Trophoblast cell (in vitro differentiated cells and primary cell): Measurements from ENCODE around the gene INSIG1. TPM values are rescaled to one million over a fixed set of nuclear protein-coding genes. Genes with fewer than 3 reads are reported as not detected.

ENCODE experiments used
- DNase-seq, 2 donors: peaks; one replicate each; pipeline ENCODE4 v3.0.0-alpha.2; 2016
- H2AFZ ChIP-seq: 2 replicates; pipeline ENCODE4 v1.6.1; 2013; ENCODE audit warnings: low read length, moderate library complexity, mild to moderate bottlenecking; ENCODE audit not compliant: insufficient read depth, poor library complexity
- H2AK5ac ChIP-seq: 2 replicates; pipeline ENCODE4 v1.6.1; 2013; ENCODE audit warnings: mild to moderate bottlenecking, low read length
- H2BK120ac ChIP-seq: 2 replicates; pipeline ENCODE4 v1.6.1; 2013; ENCODE audit warnings: low read length, mild to moderate bottlenecking, moderate library complexity; ENCODE audit not compliant: insufficient read depth, poor library complexity
- H2BK12ac ChIP-seq: 2 replicates; pipeline ENCODE4 v1.6.1; 2013; ENCODE audit warnings: mild to moderate bottlenecking, low read length, moderate library complexity
- H2BK5ac ChIP-seq: 2 replicates; pipeline ENCODE4 v1.6.1; 2013; ENCODE audit warnings: low read length, low read depth, moderate library complexity, mild to moderate bottlenecking; ENCODE audit not compliant: poor library complexity
- H3K14ac ChIP-seq: 2 replicates; pipeline ENCODE4 v1.6.1; 2013; ENCODE audit warnings: mild to moderate bottlenecking, low read length
- H3K18ac ChIP-seq: 2 replicates; pipeline ENCODE4 v1.6.1; 2013; ENCODE audit warnings: mild to moderate bottlenecking, low read length
- H3K23ac ChIP-seq: 2 replicates; pipeline ENCODE4 v1.6.1; 2013; ENCODE audit warnings: low read length
- H3K27ac ChIP-seq: 2 replicates; pipeline ENCODE4 v1.5.1; 2013; ENCODE audit warnings: low read depth, mild to moderate bottlenecking, inconsistent platforms, low read length, moderate library complexity
- H3K27me3 ChIP-seq: 2 replicates; pipeline ENCODE4 v1.6.1; 2013; ENCODE audit warnings: inconsistent platforms, mild to moderate bottlenecking, low read length, moderate library complexity; ENCODE audit not compliant: insufficient read depth
- H3K36me3 ChIP-seq, 2 experiments: 1 replicate in 1 of 2; 2 replicates in 1 of 2; pipeline ENCODE4 v1.6.1; 2013; ENCODE audit warnings: low read length in 2 of 2, mild to moderate bottlenecking in 2 of 2, moderate library complexity in 1 of 2; ENCODE audit not compliant: insufficient read depth in 2 of 2, control insufficient read depth in 1 of 2
- H3K4ac ChIP-seq: 2 replicates; pipeline ENCODE4 v1.6.1; 2013; ENCODE audit warnings: low read depth, mild to moderate bottlenecking, low read length, moderate library complexity
- H3K4me1 ChIP-seq, 2 experiments: 1 replicate in 1 of 2; 2 replicates in 1 of 2; pipeline ENCODE4 v1.6.1; 2013; ENCODE audit warnings: low read length in 2 of 2, mild to moderate bottlenecking in 2 of 2, moderate library complexity in 1 of 2; ENCODE audit not compliant: insufficient read depth in 2 of 2, control insufficient read depth in 1 of 2
- H3K4me2 ChIP-seq: 2 replicates; pipeline ENCODE4 v1.6.1; 2013; ENCODE audit warnings: inconsistent platforms, mild to moderate bottlenecking, low read length, moderate library complexity
- H3K4me3 ChIP-seq: 2 replicates; pipeline ENCODE4 v1.5.1; 2013; ENCODE audit warnings: mild to moderate bottlenecking, low read depth, low read length, inconsistent platforms
- H3K79me1 ChIP-seq: one replicate; pipeline ENCODE4 v1.6.1; 2013; ENCODE audit warnings: low read length
- H3K79me2 ChIP-seq: 2 replicates; pipeline ENCODE4 v1.6.1; 2013; ENCODE audit warnings: low read length, mild to moderate bottlenecking; ENCODE audit not compliant: control insufficient read depth, insufficient read depth, poor library complexity
- H3K9ac ChIP-seq: 2 replicates; pipeline ENCODE4 v1.6.1; 2013; ENCODE audit warnings: mild to moderate bottlenecking, low read length
- H3K9me3 ChIP-seq: 2 replicates; pipeline ENCODE4 v1.6.1; 2013; ENCODE audit warnings: low read depth, mild to moderate bottlenecking, control low read depth, inconsistent platforms, low read length; ENCODE audit not compliant: insufficient read depth
- H4K12ac ChIP-seq: 2 replicates; pipeline ENCODE4 v1.6.1; 2013; ENCODE audit warnings: low read depth, mild to moderate bottlenecking, low read length, moderate library complexity
- H4K8ac ChIP-seq: 2 replicates; pipeline ENCODE4 v1.6.1; 2013; ENCODE audit warnings: low read depth, mild to moderate bottlenecking, low read length, moderate library complexity
- H4K91ac ChIP-seq: one replicate; pipeline ENCODE4 v1.6.1; 2013; ENCODE audit warnings: low read depth, mild to moderate bottlenecking, low read length, moderate library complexity
- WGBS: extraction: QIAGEN DNeasy Blood & Tissue Kit; methylation state at CpG from one replicate; pipeline ENCODE4 v1.1.7; 2013; ENCODE audit warnings: missing lambda C conversion rate; ENCODE audit not compliant: insufficient read length, insufficient coverage; ENCODE audit errors: extremely low coverage; 5-methylcytosine and 5-hydroxymethylcytosine counted together
- polyA plus RNA-seq: library from polyadenylated mRNA; stranded (reverse); fragments of 200-250 nt; gene quantifications from 2 replicates; pipeline ENCODE4 v1.2.3, GENCODE V29; 2013

INSIG1 gene
- polyA plus RNA-seq: 182 and 192 TPM in 2 replicates

DNA sequence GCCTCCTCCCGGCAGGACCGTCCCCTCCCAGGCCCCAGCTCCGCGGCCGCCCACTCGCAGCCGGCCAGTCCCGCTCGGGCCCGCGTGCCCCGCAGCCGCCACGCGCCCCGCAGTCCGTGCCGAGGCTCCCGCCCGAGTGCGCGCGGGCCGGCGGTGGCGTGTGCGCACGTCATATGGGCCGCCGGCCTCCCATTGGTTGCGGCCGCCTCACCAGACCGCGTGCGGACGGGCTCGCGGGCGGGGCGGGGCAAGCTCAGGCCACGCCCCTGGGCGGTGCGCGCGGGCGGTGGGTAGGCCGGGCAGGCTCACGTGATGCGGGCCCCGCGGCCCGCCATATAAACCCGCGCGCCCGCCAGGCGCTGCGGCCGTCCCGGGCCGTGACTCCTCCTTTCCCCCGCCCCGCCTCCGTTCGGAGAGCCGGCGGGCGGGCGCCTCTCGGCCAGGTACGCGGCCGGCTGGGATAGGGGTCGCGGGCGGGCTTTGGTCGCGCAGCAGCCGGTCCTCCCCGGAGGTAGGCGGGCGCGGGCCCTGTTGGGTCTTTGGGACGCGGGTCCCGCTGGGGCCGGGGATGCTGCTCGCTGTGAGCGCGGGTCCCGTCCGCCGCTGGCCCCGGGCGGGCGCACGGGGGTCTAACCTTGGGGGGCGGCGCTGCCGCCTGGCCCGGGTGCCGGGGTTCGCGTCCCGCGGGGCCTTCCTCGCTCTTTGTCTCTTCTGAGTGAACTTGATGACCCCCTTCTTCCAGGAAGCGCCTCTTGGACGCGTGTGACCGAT, at the start of gene INSIG1:
INSIG1 (plus strand) TSS at position 362 of the 771 bp plus-strand sequence; CDS start at position 770, 408 bp downstream.
- H2AFZ ChIP-seq: peak within 1 kb of the TSS; percentile 87
- peaks cover 12 to 16% of the 10 kb centered on the region in 2 experiments for H3K4me1 ChIP-seq
- H4K91ac ChIP-seq: peak within 1 kb of the TSS; percentile 99
- peak within 1 kb of the TSS; percentile 98 for H2BK120ac ChIP-seq
- peak within 1 kb of the TSS; percentile 95 for H3K14ac ChIP-seq
- peak within 1 kb of the TSS; percentile 93 for H2BK5ac ChIP-seq
- no peaks in the 10 kb centered on the region for H3K9me3 ChIP-seq
- no peaks in the 10 kb centered on the region for H3K27me3 ChIP-seq
- peaks cover 18% of the 10 kb centered on the region for H3K79me1 ChIP-seq
- peak within 1 kb of the TSS; percentile 76 for H3K9ac ChIP-seq
- H3K36me3 ChIP-seq: peaks cover 6 to 14% of the 10 kb centered on the region in 2 experiments
- peak within 1 kb of the TSS; percentile 93 for H3K4me2 ChIP-seq
- H3K4me3 ChIP-seq: peak within 1 kb of the TSS; percentile 83
- peak within 1 kb of the TSS; percentile 96 for H3K27ac ChIP-seq
- H2AK5ac ChIP-seq: peak within 1 kb of the TSS; percentile 44
- H3K18ac ChIP-seq: peak within 1 kb of the TSS; percentile 90
- WGBS: no CpG with 5 or more reads among the region's 111 CpGs
- peak within 1 kb of the TSS; percentile 88 for H4K12ac ChIP-seq
- H2BK12ac ChIP-seq: peak within 1 kb of the TSS; percentile 16
- H4K8ac ChIP-seq: peak within 1 kb of the TSS; percentile 84
- no peak within 1 kb of the TSS for H3K23ac ChIP-seq
- peak; percentile 96 to 98 for DNase-seq
- peak within 1 kb of the TSS; percentile 57 for H3K4ac ChIP-seq
- peaks cover 14% of the 10 kb centered on the region for H3K79me2 ChIP-seq

GRCh38 chr7:155248366-155248756, 49.3 kb upstream of the INSIG1 start:
- Histone ChIP-seq H3K9ac (no peak overlapping the region), H3K36me3 (no peaks in the 10 kb centered on the region), H2BK120ac (no peak overlapping the region), H4K12ac (no peak overlapping the region), H3K14ac (no peak overlapping the region), H2AFZ (no peak overlapping the region), H3K27me3 (no peaks in the 10 kb centered on the region), H3K4ac (no peak overlapping the region), H4K8ac (no peak overlapping the region), H4K91ac (no peak overlapping the region), H3K4me3 (no peak overlapping the region), H2BK12ac (no peak overlapping the region), H2AK5ac (no peak overlapping the region), H3K4me2 (no peak overlapping the region), H3K79me2 (no peaks in the 10 kb centered on the region), H3K23ac (no peak overlapping the region), H3K4me1 (peaks cover 0 to 2% of the 10 kb centered on the region in 2 experiments), H3K27ac (no peak overlapping the region), H3K18ac (no peak overlapping the region), H3K79me1 (no peaks in the 10 kb centered on the region), H3K9me3 (peaks cover 12% of the 10 kb centered on the region), H2BK5ac (no peak overlapping the region)
- no peak for DNase-seq
- WGBS: no CpG with 5 or more reads among the region's 10 CpGs

GRCh38 chr7:155251831-155252230, 45.8 kb upstream of the INSIG1 start:
- Histone ChIP-seq H3K27ac (no peak overlapping the region), H4K8ac (no peak overlapping the region), H2BK5ac (no peak overlapping the region), H2AFZ (no peak overlapping the region), H3K4me1 (peaks cover 0 to 2% of the 10 kb centered on the region in 2 experiments), H3K23ac (no peak overlapping the region), H3K9ac (no peak overlapping the region), H3K27me3 (no peaks in the 10 kb centered on the region), H3K36me3 (no peaks in the 10 kb centered on the region), H3K79me2 (no peaks in the 10 kb centered on the region), H3K18ac (no peak overlapping the region), H2BK120ac (no peak overlapping the region), H3K4me2 (no peak overlapping the region), H4K91ac (no peak overlapping the region), H3K9me3 (peaks cover 2% of the 10 kb centered on the region), H3K4ac (no peak overlapping the region), H3K4me3 (no peak overlapping the region), H3K14ac (peak overlapping the region; percentile 4), H3K79me1 (no peaks in the 10 kb centered on the region), H2AK5ac (no peak overlapping the region), H2BK12ac (no peak overlapping the region), H4K12ac (no peak overlapping the region)
- DNase-seq: peak; percentile 27 to 42
- WGBS: no CpG with 5 or more reads among the region's 7 CpGs

- no peak overlapping the region for H4K8ac ChIP-seq
- H3K36me3 ChIP-seq: no peaks in the 10 kb centered on the region
- no peak overlapping the region for H3K27ac ChIP-seq
- H3K4me2 ChIP-seq: no peak overlapping the region
- H3K23ac ChIP-seq: no peak overlapping the region
- H3K14ac ChIP-seq: no peak overlapping the region
- WGBS: no CpG with 5 or more reads among the region's 8 CpGs
- no peak overlapping the region for H2BK12ac ChIP-seq
- H4K12ac ChIP-seq: no peak overlapping the region
- DNase-seq: peak; percentile 33 to 68
- no peak overlapping the region for H2BK5ac ChIP-seq
- no peaks in the 10 kb centered on the region for H3K79me2 ChIP-seq
- H3K9me3 ChIP-seq: peaks cover 2% of the 10 kb centered on the region
- H3K4ac ChIP-seq: no peak overlapping the region
- H2AK5ac ChIP-seq: no peak overlapping the region
- H3K79me1 ChIP-seq: no peaks in the 10 kb centered on the region
- H3K4me3 ChIP-seq: no peak overlapping the region
- H3K4me1 ChIP-seq: peaks cover 0 to 2% of the 10 kb centered on the region in 2 experiments
- H2AFZ ChIP-seq: no peak overlapping the region
- peak overlapping the region; percentile 27 for H3K9ac ChIP-seq
- no peak overlapping the region for H4K91ac ChIP-seq
- no peak overlapping the region for H3K18ac ChIP-seq
- H2BK120ac ChIP-seq: no peak overlapping the region
- H3K27me3 ChIP-seq: no peaks in the 10 kb centered on the region
Measured at GRCh38 chr7:155252444-155252887, 45.2 kb upstream of the INSIG1 start.
